ENCODE results near the gene CFDP1. TPM values are rescaled to one million over a fixed set of nuclear protein-coding genes. Genes with fewer than 3 reads are reported as not detected.

Gene CFDP1
- polyA plus RNA-seq, 4 donors: 149 to 200 (median 170) TPM

DNA sequence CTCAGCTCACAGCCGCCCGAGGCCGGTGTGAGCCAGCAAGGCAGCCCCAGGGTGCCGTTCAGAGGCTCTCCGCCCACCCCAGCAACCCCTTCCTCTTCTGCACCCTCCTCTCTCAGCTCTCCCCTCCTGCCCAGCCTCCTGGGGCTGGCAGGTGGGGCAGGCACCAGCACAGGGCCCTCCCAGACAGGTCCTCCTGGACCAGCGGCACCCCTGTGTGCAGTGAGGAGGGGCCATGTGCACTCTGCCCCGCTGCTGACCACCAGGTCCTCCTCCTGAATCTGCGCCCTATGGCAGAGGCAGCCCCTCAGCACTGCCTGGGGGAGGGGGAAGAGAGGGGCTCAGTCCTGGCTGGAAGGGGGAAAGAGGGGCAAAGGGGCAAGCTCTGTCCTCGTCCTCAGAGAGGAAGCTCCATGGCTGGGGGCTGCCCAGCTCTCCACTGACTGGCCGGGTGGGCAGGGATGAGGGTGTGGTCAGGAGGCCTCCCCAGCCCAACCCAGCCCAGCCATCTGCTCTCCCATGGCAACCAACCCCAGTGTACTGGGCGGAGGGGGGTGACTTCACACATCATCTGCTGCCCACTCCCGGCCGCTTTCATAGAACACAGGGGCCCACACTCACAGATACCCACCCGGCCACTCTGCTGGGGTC lies 176.5 kb downstream of the CFDP1 start:
- no peak for DNase-seq (ENCODE audit: low read depth in 4 of 4, low spot score in 3 of 4)

DNA sequence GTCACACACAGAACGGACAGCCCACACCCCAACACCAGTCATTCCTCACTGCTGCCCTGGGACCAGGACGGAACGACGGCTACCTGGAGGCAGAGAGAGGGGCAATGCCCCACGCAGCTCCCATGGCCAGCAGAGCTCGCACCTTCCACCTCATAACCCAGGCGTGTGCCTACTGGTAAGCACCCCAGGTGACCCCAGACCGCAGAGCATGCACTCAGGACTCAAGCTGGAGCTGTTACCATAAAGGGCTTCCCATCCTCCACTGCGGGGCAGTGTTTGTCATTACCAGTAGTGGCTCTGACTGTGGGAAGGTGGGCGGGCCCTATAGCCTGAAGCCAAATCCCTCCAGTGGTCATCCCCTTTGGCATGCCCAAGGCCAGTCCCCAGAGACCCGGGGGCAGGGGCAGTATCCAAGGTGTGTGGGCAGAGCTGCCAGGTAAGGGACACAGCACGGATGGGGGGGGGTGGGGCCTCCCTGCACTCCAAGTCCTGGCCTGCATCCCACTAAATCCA lies 177.2 kb downstream of the CFDP1 start:
- DNase-seq (ENCODE audit: low read depth in 4 of 4, low spot score in 3 of 4): no peak

DNA sequence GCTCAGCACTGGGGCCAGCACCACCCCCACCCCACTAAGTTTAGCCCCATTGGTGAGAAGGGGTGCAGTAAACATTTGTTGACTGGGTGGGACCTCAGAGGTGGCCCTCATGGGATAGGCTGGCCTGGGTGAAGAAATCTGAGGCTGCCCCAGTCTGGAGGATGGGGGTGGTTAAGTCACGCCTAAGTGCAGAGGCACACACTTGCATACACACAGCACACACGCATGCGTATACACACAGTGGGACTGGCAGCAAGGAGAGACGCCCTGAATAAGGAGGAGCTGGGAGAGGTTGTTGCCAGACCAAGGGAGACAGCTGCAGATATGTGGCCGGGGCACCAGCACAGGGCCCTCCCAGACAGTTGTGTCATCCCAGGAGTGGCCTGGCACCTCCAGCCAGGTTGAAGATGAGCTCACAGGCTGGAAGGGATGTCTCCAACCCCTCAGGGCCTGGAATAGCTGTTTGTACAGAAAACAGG lies 178.9 kb downstream of the CFDP1 start:
- DNase-seq (ENCODE audit: low read depth in 4 of 4, low spot score in 3 of 4): no peak

DNA sequence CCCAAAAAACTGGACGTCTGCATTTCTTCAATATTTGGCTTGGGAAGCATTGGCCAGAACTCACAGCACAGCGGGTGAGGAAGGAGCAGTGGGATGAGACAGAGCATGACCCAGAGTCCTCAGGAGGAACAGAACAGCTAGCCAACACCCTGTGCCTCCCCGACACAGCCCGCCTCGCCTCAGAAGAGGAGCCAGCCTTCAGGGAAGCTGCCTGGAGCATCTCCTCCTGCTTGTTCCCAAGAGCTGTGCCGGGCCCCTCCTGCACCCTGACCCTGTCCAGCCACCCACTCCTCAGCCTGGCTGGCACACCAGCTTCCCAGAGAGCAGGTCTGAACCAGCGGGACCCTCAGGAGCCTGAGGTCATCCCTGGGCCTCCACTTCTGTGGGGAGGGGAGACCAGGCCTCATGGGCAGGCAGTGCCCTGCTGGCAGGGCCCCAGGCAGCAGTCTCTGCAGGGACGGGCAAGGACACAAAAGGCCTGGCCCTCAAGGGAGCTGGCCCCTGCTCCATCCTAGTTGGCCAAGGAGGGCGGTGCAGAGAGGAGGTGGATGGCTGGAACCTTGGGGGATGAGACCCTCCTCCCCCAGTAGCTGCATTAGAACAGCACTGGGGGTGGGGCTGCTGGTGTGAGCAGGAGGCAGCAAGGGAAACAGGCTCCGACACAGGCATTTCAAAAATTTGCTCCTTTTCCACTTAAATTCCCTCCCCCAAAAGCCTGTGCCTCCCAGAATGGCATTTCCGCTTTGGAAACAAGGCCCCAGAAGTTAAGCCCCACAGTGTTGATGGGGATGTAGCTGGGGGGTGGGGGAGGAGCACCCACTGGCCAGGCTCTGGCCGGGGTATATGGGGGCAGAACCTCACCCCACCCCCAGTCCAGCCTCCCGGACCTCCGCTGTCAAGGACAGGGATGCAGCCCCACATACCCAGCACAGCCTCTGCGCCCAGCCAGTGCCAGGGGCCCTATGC lies 180.1 kb downstream of the CFDP1 start:
- no peak for DNase-seq (ENCODE audit: low read depth in 4 of 4, low spot score in 3 of 4)

DNA sequence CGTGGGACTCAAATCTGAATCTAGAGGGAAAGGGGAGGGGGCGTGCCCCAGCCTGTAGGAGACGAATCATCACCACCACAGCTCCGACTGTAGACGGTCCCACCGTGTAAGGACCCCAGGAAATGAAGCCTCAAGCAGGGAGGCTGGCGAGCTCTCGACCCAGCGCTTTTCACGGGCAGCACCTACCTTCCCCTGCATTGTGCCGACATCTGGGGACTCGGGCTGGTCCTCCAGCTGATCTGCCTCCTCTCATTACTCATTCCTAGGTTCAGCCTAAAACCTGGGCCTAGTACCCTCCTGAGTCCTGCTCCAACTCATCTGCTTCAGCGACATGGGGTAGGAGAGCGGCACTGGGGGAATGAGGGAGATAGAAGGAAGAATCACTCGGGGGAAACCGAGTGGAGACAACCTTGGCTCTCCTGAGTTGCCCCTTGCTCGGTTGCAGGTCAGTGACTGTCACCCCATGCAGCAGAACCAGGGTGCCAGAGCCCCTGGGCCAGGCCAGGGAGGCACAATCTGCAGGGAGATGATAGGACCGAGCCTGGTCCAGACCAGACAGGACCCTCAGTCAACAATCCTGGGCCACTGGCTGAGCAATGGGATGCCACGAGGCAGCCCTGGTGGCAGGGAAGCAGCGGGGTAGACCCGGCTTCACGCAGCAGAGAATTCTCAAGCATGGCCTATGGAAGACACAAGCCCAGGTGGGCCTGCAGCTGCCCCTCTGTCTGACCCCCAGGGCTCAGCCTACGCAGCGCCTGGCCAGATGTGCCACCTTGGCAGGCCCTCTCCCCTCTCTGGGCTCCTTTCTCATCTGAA lies 181.0 kb downstream of the CFDP1 start:
- no peak for DNase-seq (ENCODE audit: low read depth in 4 of 4, low spot score in 3 of 4)

DNA sequence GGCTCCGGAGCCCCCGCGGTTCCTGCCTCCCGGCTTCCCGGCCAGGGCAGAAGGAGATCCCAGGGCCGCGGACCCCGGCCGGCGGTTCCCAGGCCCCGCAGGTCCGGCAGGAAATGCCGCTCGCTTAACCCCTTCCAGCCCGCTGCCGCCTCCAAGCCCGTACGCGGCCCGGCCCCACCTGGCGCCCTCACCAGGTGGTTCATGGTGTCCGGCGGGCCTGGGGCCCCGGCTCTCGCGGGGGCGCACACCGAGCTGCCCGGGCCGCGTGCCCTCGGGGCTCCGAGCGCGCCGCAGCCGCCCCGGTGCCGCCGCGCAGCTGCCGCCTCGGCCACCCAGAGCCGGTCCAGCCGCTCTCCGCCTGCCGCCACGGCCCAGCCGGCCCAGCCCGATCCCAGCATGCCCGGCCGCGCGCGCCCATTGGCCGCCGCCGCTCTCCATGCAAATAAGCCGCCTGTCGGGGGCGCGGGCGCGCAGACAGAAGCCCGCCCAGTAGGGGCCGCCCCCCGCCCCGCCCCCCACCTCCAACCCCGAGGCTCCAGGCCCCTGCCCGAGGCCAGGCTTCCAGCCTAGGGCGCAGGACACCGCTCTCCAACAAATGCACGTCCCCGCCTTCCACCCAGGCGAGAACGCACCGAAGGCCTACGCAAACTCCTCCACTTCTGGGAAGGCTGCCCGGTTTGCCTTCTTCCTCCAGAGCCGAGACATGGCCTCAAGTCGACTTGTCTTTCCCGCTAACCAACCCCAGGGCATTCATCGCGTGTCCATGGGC lies 181.8 kb downstream of the CFDP1 start, which contains the start of gene BCAR1:
Gene BCAR1, minus strand, starts transcription at position 345 of the 769 bp plus-strand sequence. Its CDS starts 142 bp downstream, at position 203.
- peak in 1 of 4 donors; percentile 79 for DNase-seq (ENCODE audit: low read depth in 4 of 4, low spot score in 3 of 4)

DNA sequence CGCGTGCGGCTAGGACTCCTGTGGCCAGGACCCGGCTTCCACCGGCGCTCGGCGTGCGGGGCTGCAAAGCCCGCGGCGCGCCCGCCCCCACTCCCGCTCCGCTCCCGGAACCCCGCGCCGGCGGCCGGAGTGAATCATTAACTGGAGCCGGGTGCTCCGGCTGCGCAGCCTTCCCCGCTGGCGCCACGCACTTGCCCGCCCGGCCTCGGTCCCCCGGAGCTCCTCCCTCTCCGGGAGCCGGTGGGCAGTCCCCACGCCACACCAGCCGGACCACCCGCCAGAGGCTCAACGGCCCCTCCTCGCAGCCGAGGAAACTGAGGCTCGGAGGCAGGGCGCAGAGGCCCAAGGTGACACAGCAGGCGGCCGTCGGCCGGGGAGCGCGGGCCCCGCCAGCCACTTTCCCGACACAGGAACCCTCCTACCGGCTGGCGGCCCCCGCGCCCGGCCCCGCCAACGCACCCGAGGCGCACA lies 182.5 kb downstream of the CFDP1 start:
- no peak for DNase-seq (ENCODE audit: low read depth in 4 of 4, low spot score in 3 of 4)

DNA sequence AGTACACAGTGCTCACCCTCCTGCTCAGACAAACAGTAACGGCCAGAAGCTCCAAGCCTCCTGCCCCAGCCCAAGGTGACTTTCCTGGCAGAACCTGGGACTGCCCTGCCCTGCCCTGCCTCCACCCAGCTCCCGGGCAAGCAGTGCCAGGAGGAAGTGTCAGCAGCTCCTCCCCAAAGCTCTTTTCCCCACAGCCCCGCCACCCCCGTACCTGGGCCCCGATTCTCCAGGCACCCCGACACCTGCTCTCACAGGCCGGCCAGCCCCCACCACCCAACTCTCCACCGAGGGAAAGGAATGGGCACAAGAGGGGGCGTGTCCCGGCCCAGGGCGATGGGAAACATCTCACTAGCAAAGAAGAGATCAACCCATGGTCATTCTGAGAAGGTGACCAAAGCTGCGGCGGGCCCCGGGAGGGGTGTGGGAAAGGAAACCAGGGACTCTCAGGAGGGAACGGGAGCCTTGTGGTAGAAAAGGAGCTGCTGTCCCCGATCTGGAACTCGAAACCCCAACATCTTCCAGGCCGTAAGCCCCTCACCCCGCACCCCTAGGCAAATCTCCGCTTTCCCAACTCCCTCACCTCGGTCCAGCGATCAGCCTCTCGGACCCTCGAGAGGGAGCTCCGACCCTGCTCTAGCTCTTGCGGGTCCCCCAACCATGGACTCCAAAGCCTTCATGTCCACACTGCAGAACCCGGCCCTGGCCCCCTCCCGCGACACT lies 183.1 kb downstream of the CFDP1 start:
- no peak for DNase-seq (ENCODE audit: low read depth in 4 of 4, low spot score in 3 of 4)

DNA sequence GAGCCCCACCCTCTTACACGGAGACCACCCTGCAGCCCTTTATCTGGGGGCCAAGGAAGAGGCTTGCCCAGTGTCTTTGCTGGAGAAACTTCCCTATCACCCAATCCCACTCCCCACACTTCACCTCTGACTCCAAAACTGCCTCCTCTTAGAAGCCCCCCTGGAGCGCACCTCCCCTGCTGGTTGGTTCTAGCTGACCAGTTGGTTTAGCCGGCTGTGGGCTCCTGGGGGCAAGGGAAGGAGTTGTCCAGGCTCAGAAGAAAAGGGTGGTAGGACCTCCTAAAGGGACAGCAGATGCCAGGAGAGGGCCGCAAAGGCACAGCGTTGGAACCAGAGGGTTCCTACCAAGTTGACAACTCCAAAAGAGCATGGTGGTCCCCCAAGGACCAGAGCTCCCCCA lies 183.9 kb downstream of the CFDP1 start:
- no peak for DNase-seq (ENCODE audit: low read depth in 4 of 4, low spot score in 3 of 4)

DNA sequence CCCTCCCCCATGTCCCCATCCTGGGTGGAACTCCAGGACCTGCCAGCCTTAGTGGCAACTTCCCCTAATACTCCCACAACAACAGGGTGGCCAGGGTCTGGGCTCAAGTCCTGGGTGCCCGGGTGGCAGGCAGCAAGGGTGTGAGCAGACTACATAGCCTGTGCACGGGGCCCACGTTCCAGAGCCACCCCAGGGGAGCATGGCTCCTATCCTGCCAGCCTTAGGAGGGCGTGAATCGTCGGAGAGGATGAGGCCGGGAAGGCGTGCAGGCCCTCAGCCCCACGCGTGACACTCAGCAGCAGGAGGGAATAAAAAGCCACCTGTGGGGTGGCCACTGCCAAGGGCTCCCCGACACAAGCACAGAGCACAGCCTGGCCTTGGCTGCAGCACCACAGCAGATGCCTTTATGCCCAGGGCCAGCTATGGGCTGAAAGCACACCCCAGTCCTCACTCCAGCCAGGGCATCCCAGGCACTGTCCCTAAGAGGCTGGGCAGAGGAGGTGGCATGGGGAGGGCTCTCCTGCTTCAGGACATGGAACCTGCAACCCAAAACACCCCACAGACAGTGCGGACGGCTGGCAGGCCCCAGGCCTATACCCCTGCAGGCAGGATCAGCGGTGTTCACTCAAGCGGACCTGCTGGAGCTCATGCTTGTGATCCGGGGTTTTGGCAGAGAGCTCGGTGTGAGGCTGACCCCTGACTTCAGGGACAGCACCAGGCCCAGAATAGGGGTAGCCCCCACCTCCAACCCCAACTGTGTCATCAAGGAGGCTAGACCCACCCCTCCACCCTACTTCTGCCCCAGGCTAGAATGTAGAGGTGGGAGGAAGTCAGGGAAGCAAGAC lies 184.5 kb downstream of the CFDP1 start:
- no peak for DNase-seq (ENCODE audit: low read depth in 4 of 4, low spot score in 3 of 4)

DNA sequence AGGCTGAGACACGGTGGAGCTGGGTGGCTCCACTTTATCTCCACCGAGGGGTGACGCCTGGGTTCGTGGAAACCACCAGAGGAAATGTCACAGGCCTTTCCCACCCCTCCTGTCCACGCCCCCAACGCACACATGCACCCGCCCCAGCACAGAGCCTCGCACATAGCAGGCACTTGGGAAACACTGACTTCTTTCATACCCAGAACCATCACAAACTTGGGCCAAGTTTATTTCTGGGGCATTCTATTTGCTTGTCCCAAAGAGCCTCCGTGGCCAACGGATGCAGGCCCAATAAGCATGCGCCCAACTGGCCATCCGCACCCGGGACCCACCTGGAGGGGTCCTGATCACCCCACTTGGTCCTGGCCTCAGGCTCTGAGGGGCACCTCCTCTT lies 185.2 kb downstream of the CFDP1 start:
- DNase-seq (ENCODE audit: low read depth in 4 of 4, low spot score in 3 of 4): no peak

DNA sequence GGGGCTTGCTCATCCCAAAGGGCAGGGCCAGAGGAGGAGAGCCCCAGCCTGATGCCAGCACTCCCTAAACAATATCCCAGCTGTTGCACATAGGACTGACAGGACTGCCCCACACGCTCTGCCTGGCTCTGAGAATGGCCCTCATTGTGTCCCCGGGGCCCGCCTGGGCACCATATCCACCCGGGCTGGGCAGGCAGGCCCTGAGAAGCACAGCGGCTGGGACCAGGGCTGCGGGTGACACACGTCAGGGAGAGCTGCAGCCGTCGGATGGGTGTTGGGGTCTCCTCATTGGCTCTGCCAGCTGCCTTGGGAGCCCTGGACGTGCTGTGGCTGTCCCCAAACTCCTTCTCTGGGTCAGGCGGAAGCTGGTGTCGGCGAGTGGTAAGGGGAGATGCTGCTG lies 186.1 kb downstream of the CFDP1 start:
- DNase-seq (ENCODE audit: low read depth in 4 of 4, low spot score in 3 of 4): no peak

DNA sequence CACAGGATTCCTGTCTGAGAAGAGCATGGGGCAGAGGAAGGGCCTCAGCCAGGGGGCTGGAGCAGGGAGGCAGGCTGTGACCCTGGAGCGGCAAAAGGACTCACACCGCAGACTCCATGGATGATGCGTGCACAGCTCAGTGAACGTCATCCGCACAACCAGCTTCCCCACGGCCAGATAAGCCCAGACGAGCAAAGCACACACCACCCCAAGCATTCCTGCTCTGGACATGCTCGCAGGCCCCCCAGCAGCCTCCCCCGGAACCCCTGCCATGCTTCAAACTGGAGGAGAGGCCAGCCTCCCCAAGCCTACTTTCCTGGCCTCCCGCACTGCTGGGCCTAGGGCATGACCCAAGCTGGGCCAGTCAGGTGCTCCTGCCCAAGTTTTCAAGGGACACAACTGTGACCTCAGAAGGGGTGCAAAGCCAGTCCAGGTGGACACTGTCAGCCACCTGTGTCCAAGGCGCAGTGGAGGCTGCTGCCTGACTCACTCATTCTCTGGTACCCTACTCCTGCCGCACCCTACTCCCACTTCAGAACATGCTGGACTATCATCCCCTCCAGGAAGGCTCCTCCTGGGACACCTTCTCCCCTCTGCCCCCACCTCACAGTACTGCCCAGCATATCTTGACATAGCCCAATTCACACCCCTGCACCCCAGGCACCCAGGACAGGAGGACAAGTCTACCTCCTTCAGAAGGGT lies 186.6 kb downstream of the CFDP1 start:
- no peak for DNase-seq (ENCODE audit: low read depth in 4 of 4, low spot score in 3 of 4)

DNA sequence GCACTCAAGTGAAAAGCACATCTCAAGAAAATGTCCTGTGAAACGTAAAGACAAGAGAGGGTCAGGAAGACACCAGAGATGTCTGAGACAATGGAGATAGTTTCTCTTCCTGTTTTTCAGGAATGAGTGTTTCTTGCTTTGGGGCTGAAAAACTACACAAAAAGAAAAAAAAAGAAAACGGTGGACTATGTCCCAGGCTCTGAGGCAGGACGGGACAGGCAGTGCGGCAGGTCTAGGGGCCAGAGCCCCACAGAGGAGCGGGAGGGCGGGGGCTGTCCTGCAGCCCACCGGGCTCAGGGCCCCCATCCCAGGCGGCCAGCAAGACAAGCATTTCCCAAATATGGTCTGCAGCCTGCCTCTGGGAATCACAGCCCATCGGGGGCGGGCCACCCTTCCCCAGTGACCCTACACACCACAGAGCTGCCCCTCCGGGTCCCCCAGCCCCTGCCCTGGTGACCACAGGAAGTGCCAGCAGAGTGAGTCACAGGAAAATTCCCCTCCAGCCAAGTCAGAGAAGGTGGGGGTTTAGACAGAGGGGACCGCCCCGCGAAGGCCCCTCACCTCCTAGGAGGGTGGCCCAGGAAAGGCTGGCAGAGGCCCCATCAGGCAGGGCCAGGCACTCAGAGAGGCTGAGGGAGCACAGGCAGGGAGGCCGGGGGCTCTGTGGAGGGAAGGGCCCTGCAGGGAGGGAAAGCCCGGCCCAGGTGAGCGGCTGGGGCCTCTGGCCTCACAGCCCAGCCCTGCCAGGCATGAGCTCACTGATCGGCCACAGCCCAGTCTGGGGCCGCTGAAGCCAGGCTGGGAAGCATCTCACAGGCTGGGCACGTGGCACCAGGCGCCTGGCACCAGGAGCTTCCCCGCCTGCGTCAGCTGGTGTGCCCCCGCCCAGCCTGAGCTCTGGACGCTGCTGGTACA lies 188.2 kb downstream of the CFDP1 start:
- DNase-seq (ENCODE audit: low read depth in 4 of 4, low spot score in 3 of 4): no peak

DNA sequence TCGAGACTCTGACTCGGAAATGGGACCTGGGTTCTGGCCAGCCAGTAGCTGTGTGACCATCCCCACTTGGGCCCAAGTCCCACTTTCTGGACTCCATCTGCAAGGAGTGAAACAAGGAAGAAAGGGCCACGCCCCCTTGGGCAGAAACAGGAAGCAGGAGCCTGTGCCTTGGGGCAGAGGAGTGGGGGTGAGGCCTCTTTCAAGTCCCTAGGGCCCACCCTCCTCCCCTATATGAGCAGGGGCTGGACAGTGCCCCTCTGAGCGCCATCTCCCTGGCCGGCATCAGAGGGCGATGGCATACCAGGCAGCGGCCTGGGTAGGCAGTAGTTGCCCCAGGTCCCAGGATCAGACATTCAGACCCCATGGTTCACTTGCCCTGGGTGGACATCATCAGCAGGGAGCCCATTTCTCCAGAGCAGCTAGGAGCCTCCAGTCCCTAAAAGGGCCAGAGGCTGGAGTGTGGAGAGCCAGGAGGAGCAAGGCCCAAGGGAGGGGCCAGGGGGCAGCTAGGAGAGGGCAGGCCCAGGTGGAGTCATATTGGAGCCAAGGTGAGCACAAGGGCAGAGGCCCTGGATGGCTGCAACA lies 189.0 kb downstream of the CFDP1 start:
- DNase-seq (ENCODE audit: low read depth in 4 of 4, low spot score in 3 of 4): no peak
